ENCODE results near the gene CACTIN.
A peak's percentile ranks its signal among the peaks of the same experiment; 100 is the strongest.

The CACTIN gene

GRCh38 chr19:3576696-3577443 is 49.7 kb downstream of the CACTIN start:
- Histone ChIP-seq H3K9me3 (replicated peaks; ENCODE audit: insufficient read depth, low read length) (no peaks in the 10 kb centered on the region), H2AFZ (ENCODE audit: low read length) (no peak overlapping the region), H4K20me1 (ENCODE audit: insufficient read depth, low read length) (no peaks in the 10 kb centered on the region), H3K36me3 (replicated peaks; ENCODE audit: insufficient read depth, low read length) (no peaks in the 10 kb centered on the region), H3F3A (ENCODE audit: insufficient read depth, low read length) (0 out of 2 replicates have a peak, but pooled peaks cover 9% of the 10 kb centered on the region), H3K4me3 (ENCODE audit: low read length) (no peak overlapping the region), H3K4me1 (ENCODE audit: low read length) (0 out of 2 replicates have a peak, but pooled peaks cover 3% of the 10 kb centered on the region), H3K27ac (ENCODE audit: low read length) (no peak overlapping the region), H3K27me3 (replicated peaks; ENCODE audit: insufficient read depth, low read length) (no peaks in the 10 kb centered on the region; the same call in 1 of the 2 replicates), H3K4me2 (ENCODE audit: low read depth, low read length) (no peak overlapping the region), H3K79me2 (ENCODE audit: low read length) (peaks cover 6% of the 10 kb centered on the region), H3K9me2 (replicated peaks; ENCODE audit: insufficient read depth, low read length) (no peaks in the 10 kb centered on the region), H3K9ac (ENCODE audit: low read length) (no peak overlapping the region)
- TF ChIP-seq EZH2 (optimal IDR thresholded peaks at IDR 0.05; ENCODE audit: low read depth, low read length), result no peak
- TF ChIP-seq CTCF (IDR thresholded peaks at IDR 0.05; ENCODE audit: low read length), result no peak
- no peak for TF ChIP-seq EZH2phosphoT487 (IDR thresholded peaks at IDR 0.05; ENCODE audit: low read length)
- DNase-seq, result no peak

- peaks cover 6% of the 10 kb centered on the region for H3K79me2 ChIP-seq (ENCODE audit: low read length)
- 0 out of 2 replicates have a peak, but pooled peaks cover 4% of the 10 kb centered on the region for H3K4me1 ChIP-seq (ENCODE audit: low read length)
- H2AFZ ChIP-seq (ENCODE audit: low read length), result no peak overlapping the region
- no peak for DNase-seq
- H3K27me3 ChIP-seq (replicated peaks; ENCODE audit: insufficient read depth, low read length), result no peaks in the 10 kb centered on the region
- 0 out of 2 replicates have a peak, but pooled peaks cover 9% of the 10 kb centered on the region for H3F3A ChIP-seq (ENCODE audit: insufficient read depth, low read length)
- H3K9me2 ChIP-seq (replicated peaks; ENCODE audit: insufficient read depth, low read length), result no peaks in the 10 kb centered on the region
- no peaks in the 10 kb centered on the region for H3K36me3 ChIP-seq (replicated peaks; ENCODE audit: insufficient read depth, low read length)
- TF ChIP-seq CTCF (IDR thresholded peaks at IDR 0.05; ENCODE audit: low read length), result no peak
- TF ChIP-seq EZH2 (optimal IDR thresholded peaks at IDR 0.05; ENCODE audit: low read depth, low read length), result no peak
- no peak for TF ChIP-seq EZH2phosphoT487 (IDR thresholded peaks at IDR 0.05; ENCODE audit: low read length)
- H3K4me2 ChIP-seq (ENCODE audit: low read depth, low read length), result no peak overlapping the region
- no peak overlapping the region for H3K27ac ChIP-seq (ENCODE audit: low read length)
- H3K4me3 ChIP-seq (ENCODE audit: low read length), result no peak overlapping the region
- H3K9me3 ChIP-seq (replicated peaks; ENCODE audit: insufficient read depth, low read length), result no peaks in the 10 kb centered on the region
- H4K20me1 ChIP-seq (ENCODE audit: insufficient read depth, low read length), result no peaks in the 10 kb centered on the region
- H3K9ac ChIP-seq (ENCODE audit: low read length), result no peak overlapping the region
Observed at GRCh38 chr19:3575949-3576673, 50.5 kb downstream of the CACTIN start.

GRCh38 chr19:3575260-3575741 is 51.3 kb downstream of the CACTIN start:
- Histone ChIP-seq H3K27ac (ENCODE audit: low read length) (no peak overlapping the region), H3K79me2 (ENCODE audit: low read length) (peaks cover 6% of the 10 kb centered on the region), H3K9ac (ENCODE audit: low read length) (no peak overlapping the region), H3K4me3 (ENCODE audit: low read length) (no peak overlapping the region), H3F3A (ENCODE audit: insufficient read depth, low read length) (0 out of 2 replicates have a peak, but pooled peaks cover 9% of the 10 kb centered on the region), H3K4me1 (ENCODE audit: low read length) (0 out of 2 replicates have a peak, but pooled peaks cover 4% of the 10 kb centered on the region), H4K20me1 (ENCODE audit: insufficient read depth, low read length) (no peaks in the 10 kb centered on the region), H3K27me3 (replicated peaks; ENCODE audit: insufficient read depth, low read length) (no peaks in the 10 kb centered on the region; the same call in 1 of the 2 replicates), H3K9me2 (replicated peaks; ENCODE audit: insufficient read depth, low read length) (no peaks in the 10 kb centered on the region), H2AFZ (ENCODE audit: low read length) (no peak overlapping the region), H3K36me3 (replicated peaks; ENCODE audit: insufficient read depth, low read length) (no peaks in the 10 kb centered on the region), H3K9me3 (replicated peaks; ENCODE audit: insufficient read depth, low read length) (no peaks in the 10 kb centered on the region), H3K4me2 (ENCODE audit: low read depth, low read length) (no peak overlapping the region)
- no peak for TF ChIP-seq EZH2phosphoT487 (IDR thresholded peaks at IDR 0.05; ENCODE audit: low read length)
- peak; percentile 30 for TF ChIP-seq CTCF (IDR thresholded peaks at IDR 0.05; ENCODE audit: low read length)
- TF ChIP-seq EZH2 (optimal IDR thresholded peaks at IDR 0.05; ENCODE audit: low read depth, low read length), result no peak
- no peak for DNase-seq
